Neuronal stem cell (in vitro differentiated cells): ENCODE measurements around the gene MS4A10. TPM values are rescaled to one million over a fixed set of nuclear protein-coding genes. Genes with fewer than 3 reads are reported as not detected.
A peak's percentile ranks its signal among the peaks of the same experiment; 100 is the strongest.

Source experiments
- DNase-seq: peaks from one replicate; pipeline ENCODE4 v3.0.0-alpha.2; 2013; ENCODE audit warnings: low spot score
- H2AFZ ChIP-seq: one replicate; pipeline ENCODE4 v1.6.1; 2013; ENCODE audit warnings: mild to moderate bottlenecking, low read length, inconsistent platforms
- H2AK5ac ChIP-seq: 2 replicates; pipeline ENCODE4 v1.6.1; 2013; ENCODE audit warnings: low read depth, mild to moderate bottlenecking, inconsistent platforms, low read length, moderate library complexity, mixed read lengths
- H2BK120ac ChIP-seq: 2 replicates; pipeline ENCODE4 v1.6.1; 2013; ENCODE audit warnings: low read depth, mild to moderate bottlenecking, inconsistent platforms, low read length, moderate library complexity, mixed read lengths
- H2BK12ac ChIP-seq: one replicate; pipeline ENCODE4 v1.6.1; 2013; ENCODE audit warnings: low read length, inconsistent platforms
- H2BK15ac ChIP-seq: 2 replicates; pipeline ENCODE4 v1.6.1; 2013; ENCODE audit warnings: mild to moderate bottlenecking, low read length, inconsistent platforms, mixed read lengths
- H2BK5ac ChIP-seq: one replicate; pipeline ENCODE4 v1.6.1; 2013; ENCODE audit warnings: inconsistent platforms, mild to moderate bottlenecking, low read length, moderate library complexity
- H3K14ac ChIP-seq: one replicate; pipeline ENCODE4 v1.6.1; 2013; ENCODE audit warnings: low read length, inconsistent platforms
- H3K18ac ChIP-seq: 2 replicates; pipeline ENCODE4 v1.6.1; 2013; ENCODE audit warnings: low read length, inconsistent platforms
- H3K23ac ChIP-seq: 2 replicates; pipeline ENCODE4 v1.6.1; 2013; ENCODE audit warnings: low read depth, mild to moderate bottlenecking, mixed read lengths, low read length, inconsistent platforms; ENCODE audit not compliant: poor library complexity
- H3K27ac ChIP-seq: replicated peaks from 3 replicates; pipeline ENCODE4 v1.5.1; 2013; ENCODE audit warnings: low read length, inconsistent platforms
- H3K27me3 ChIP-seq, 3 experiments: 2 replicates each; pipeline ENCODE4 v1.6.1; 2013; ENCODE audit warnings: low read length in 3 of 3, mild to moderate bottlenecking in 2 of 3, inconsistent platforms in 1 of 3, low read depth in 1 of 3, mixed read lengths in 1 of 3, moderate library complexity in 1 of 3; ENCODE audit not compliant: control insufficient read depth in 3 of 3, insufficient read depth in 3 of 3
- H3K36me3 ChIP-seq, 2 donors: replicated peaks in 1 of 2; 2 replicates each; pipeline ENCODE4 v1.6.1; 2013; ENCODE audit warnings: low read length in 2 of 2; ENCODE audit not compliant: control insufficient read depth in 2 of 2, insufficient read depth in 2 of 2
- H3K4ac ChIP-seq: 2 replicates; pipeline ENCODE4 v1.6.1; 2013; ENCODE audit warnings: inconsistent platforms, mild to moderate bottlenecking, low read length, moderate library complexity
- H3K4me1 ChIP-seq, 2 donors: 1 replicate in 1 of 2; 2 replicates in 1 of 2; pipeline ENCODE4 v1.6.1; 2013; ENCODE audit warnings: low read length in 2 of 2, low read depth in 1 of 2; ENCODE audit not compliant: control insufficient read depth in 2 of 2, insufficient read depth in 1 of 2
- H3K4me2 ChIP-seq: one replicate; pipeline ENCODE4 v1.6.1; 2013; ENCODE audit warnings: mild to moderate bottlenecking, low read length, inconsistent platforms; ENCODE audit not compliant: insufficient read depth, poor library complexity, severe bottlenecking
- H3K4me3 ChIP-seq, 2 donors: 2 replicates each; pipeline ENCODE4 v1.5.1; 2013; ENCODE audit warnings: low read length in 2 of 2, mild to moderate bottlenecking in 2 of 2, inconsistent platforms in 1 of 2, moderate library complexity in 1 of 2
- H3K79me1 ChIP-seq: one replicate; pipeline ENCODE4 v1.6.1; 2013; ENCODE audit warnings: low read depth, mild to moderate bottlenecking, inconsistent platforms, low read length, moderate library complexity
- H3K9ac ChIP-seq: one replicate; pipeline ENCODE4 v1.6.1; 2013; ENCODE audit warnings: mild to moderate bottlenecking, low read depth, low read length, inconsistent platforms; ENCODE audit not compliant: poor library complexity
- H3K9me3 ChIP-seq, 2 donors: replicated peaks in 1 of 2; 2 replicates each; pipeline versions ENCODE3 to v1.6.1; 2013; ENCODE audit warnings: low read length in 2 of 2, mild to moderate bottlenecking in 2 of 2, inconsistent platforms in 1 of 2, low read depth in 1 of 2, mixed read lengths in 1 of 2, moderate library complexity in 1 of 2; ENCODE audit not compliant: control insufficient read depth in 2 of 2, insufficient read depth in 1 of 2
- H4K8ac ChIP-seq: one replicate; pipeline ENCODE4 v1.6.1; 2013; ENCODE audit warnings: low read depth, mild to moderate bottlenecking, inconsistent platforms, low read length, moderate library complexity
- H4K91ac ChIP-seq: one replicate; pipeline ENCODE4 v1.6.1; 2013; ENCODE audit warnings: low read length, low read depth, mild to moderate bottlenecking, inconsistent platforms; ENCODE audit not compliant: poor library complexity
- WGBS, 2 donors: extraction: QIAGEN DNeasy Blood & Tissue Kit; methylation state at CpG; one replicate each; pipeline ENCODE4 v1.1.7; 2013; ENCODE audit warnings: missing lambda C conversion rate in 2 of 2, mixed read lengths in 1 of 2; ENCODE audit not compliant: insufficient read length in 2 of 2, insufficient replicate concordance in 1 of 2; ENCODE audit errors: extremely low coverage in 2 of 2; 5-methylcytosine and 5-hydroxymethylcytosine counted together
- polyA plus RNA-seq, 2 experiments: library from polyadenylated mRNA; stranded (reverse); fragments of 200-250 nt; gene quantifications; one replicate each; pipeline ENCODE4 v1.2.3, GENCODE V29; 2013

The MS4A10 gene
- not detected for polyA plus RNA-seq (2013, experiment 1 of 2)
- polyA plus RNA-seq (2013, experiment 2 of 2): not detected

GRCh38 chr11:60785136-60785535 lies at the start of gene MS4A10:
TSS of gene MS4A10 (plus strand) at chr11:60785333. CDS start at chr11:60790336, 5,003 bp downstream.
- Histone ChIP-seq H3K27ac (no peak within 1 kb of the TSS), H3K4me2 (no peak within 1 kb of the TSS), H3K9ac (peak within 1 kb of the TSS; percentile 15), H3K79me1 (no peaks in the 10 kb centered on the region), H2BK120ac (no peak within 1 kb of the TSS), H3K18ac (peak within 1 kb of the TSS; percentile 55), H3K23ac (no peak within 1 kb of the TSS), H4K91ac (no peak within 1 kb of the TSS), H3K4me3 (no peak within 1 kb of the TSS), H2BK5ac (no peak within 1 kb of the TSS), H3K4me1 (peaks cover 0 to 3% of the 10 kb centered on the region in 2 donors), H2BK12ac (no peak within 1 kb of the TSS), H2AK5ac (no peak within 1 kb of the TSS), H2BK15ac (no peak within 1 kb of the TSS), H4K8ac (no peak within 1 kb of the TSS), H3K4ac (no peak within 1 kb of the TSS), H3K27me3 (no peaks in the 10 kb centered on the region), H3K14ac (no peak within 1 kb of the TSS), H3K36me3 (no peaks in the 10 kb centered on the region), H3K9me3 (no peaks in the 10 kb centered on the region), H2AFZ (no peak within 1 kb of the TSS)
- WGBS, 2 donors: no CpG with 5 or more reads among the region's 9 CpGs
- no peak for DNase-seq

GRCh38 chr11:60739114-60739513 lies 46.0 kb upstream of the MS4A10 start:
- H3K27ac ChIP-seq: no peak overlapping the region
- H2AFZ ChIP-seq: no peak overlapping the region
- H3K18ac ChIP-seq: no peak overlapping the region
- H3K14ac ChIP-seq: no peak overlapping the region
- DNase-seq: no peak
- H2BK12ac ChIP-seq: no peak overlapping the region
- H3K4me3 ChIP-seq: no peak overlapping the region
- no peaks in the 10 kb centered on the region for H3K79me1 ChIP-seq
- H2AK5ac ChIP-seq: no peak overlapping the region
- no peaks in the 10 kb centered on the region for H3K4me1 ChIP-seq
- H3K4me2 ChIP-seq: no peak overlapping the region
- H3K27me3 ChIP-seq: peaks cover 0 to 8% (median 0%) of the 10 kb centered on the region in 3 experiments
- H3K36me3 ChIP-seq: no peaks in the 10 kb centered on the region
- H3K23ac ChIP-seq: no peak overlapping the region
- H2BK5ac ChIP-seq: no peak overlapping the region
- H3K4ac ChIP-seq: no peak overlapping the region
- H2BK15ac ChIP-seq: no peak overlapping the region
- no peak overlapping the region for H4K8ac ChIP-seq
- no peak overlapping the region for H4K91ac ChIP-seq
- WGBS, 2 donors: no CpG with 5 or more reads among the region's 7 CpGs
- no peak overlapping the region for H2BK120ac ChIP-seq
- no peak overlapping the region for H3K9ac ChIP-seq
- peaks cover 0 to 2% of the 10 kb centered on the region in 2 donors for H3K9me3 ChIP-seq

- H3K9ac ChIP-seq: no peak overlapping the region
- no peak overlapping the region for H3K27ac ChIP-seq
- no peak overlapping the region for H3K18ac ChIP-seq
- no peak overlapping the region for H3K4me3 ChIP-seq
- H3K4ac ChIP-seq: no peak overlapping the region
- H3K36me3 ChIP-seq: no peaks in the 10 kb centered on the region
- peaks cover 0 to 8% (median 0%) of the 10 kb centered on the region in 3 experiments for H3K27me3 ChIP-seq
- H3K14ac ChIP-seq: no peak overlapping the region
- H2BK15ac ChIP-seq: no peak overlapping the region
- no peaks in the 10 kb centered on the region for H3K79me1 ChIP-seq
- no peak overlapping the region for H3K4me2 ChIP-seq
- H2AK5ac ChIP-seq: no peak overlapping the region
- no peak overlapping the region for H2BK5ac ChIP-seq
- no peak overlapping the region for H4K91ac ChIP-seq
- H3K23ac ChIP-seq: no peak overlapping the region
- H3K9me3 ChIP-seq: peaks cover 0 to 2% of the 10 kb centered on the region in 2 donors
- no peak overlapping the region for H2BK120ac ChIP-seq
- no peak overlapping the region for H4K8ac ChIP-seq
- H2AFZ ChIP-seq: no peak overlapping the region
- no peak overlapping the region for H2BK12ac ChIP-seq
- no peaks in the 10 kb centered on the region for H3K4me1 ChIP-seq
- no peak for DNase-seq
Measured at GRCh38 chr11:60740573-60740972, 44.6 kb upstream of the MS4A10 start.

- no peaks in the 10 kb centered on the region for H3K36me3 ChIP-seq
- peaks cover 0 to 2% of the 10 kb centered on the region in 2 donors for H3K9me3 ChIP-seq
- no peaks in the 10 kb centered on the region for H3K4me1 ChIP-seq
- H3K27ac ChIP-seq: no peak overlapping the region
- no peak overlapping the region for H3K4ac ChIP-seq
- H2BK12ac ChIP-seq: no peak overlapping the region
- no peak overlapping the region for H4K91ac ChIP-seq
- no peaks in the 10 kb centered on the region for H3K79me1 ChIP-seq
- peaks cover 0 to 8% (median 0%) of the 10 kb centered on the region in 3 experiments for H3K27me3 ChIP-seq
- DNase-seq: no peak
- no peak overlapping the region for H3K4me3 ChIP-seq
- no peak overlapping the region for H4K8ac ChIP-seq
- no CpG with 5 or more reads among the region's 3 CpGs for WGBS, 2 donors
- no peak overlapping the region for H3K9ac ChIP-seq
- no peak overlapping the region for H2AFZ ChIP-seq
- no peak overlapping the region for H3K14ac ChIP-seq
- no peak overlapping the region for H3K18ac ChIP-seq
- H2AK5ac ChIP-seq: no peak overlapping the region
- no peak overlapping the region for H2BK5ac ChIP-seq
- H2BK15ac ChIP-seq: no peak overlapping the region
- no peak overlapping the region for H3K4me2 ChIP-seq
- H2BK120ac ChIP-seq: no peak overlapping the region
- H3K23ac ChIP-seq: no peak overlapping the region
Measured at GRCh38 chr11:60741421-60741820, 43.7 kb upstream of the MS4A10 start.
